GM21825 (cell line): ENCODE data around the gene PSMA6.

Experiments
- ATAC-seq: cut with Tn5 transposase; IDR thresholded peaks from one replicate; pipeline ENCODE4 v1.9.1; 2021; ENCODE audit warnings: mild to moderate bottlenecking, moderate library complexity; ENCODE audit not compliant: unreplicated experiment

The PSMA6 gene

DNA sequence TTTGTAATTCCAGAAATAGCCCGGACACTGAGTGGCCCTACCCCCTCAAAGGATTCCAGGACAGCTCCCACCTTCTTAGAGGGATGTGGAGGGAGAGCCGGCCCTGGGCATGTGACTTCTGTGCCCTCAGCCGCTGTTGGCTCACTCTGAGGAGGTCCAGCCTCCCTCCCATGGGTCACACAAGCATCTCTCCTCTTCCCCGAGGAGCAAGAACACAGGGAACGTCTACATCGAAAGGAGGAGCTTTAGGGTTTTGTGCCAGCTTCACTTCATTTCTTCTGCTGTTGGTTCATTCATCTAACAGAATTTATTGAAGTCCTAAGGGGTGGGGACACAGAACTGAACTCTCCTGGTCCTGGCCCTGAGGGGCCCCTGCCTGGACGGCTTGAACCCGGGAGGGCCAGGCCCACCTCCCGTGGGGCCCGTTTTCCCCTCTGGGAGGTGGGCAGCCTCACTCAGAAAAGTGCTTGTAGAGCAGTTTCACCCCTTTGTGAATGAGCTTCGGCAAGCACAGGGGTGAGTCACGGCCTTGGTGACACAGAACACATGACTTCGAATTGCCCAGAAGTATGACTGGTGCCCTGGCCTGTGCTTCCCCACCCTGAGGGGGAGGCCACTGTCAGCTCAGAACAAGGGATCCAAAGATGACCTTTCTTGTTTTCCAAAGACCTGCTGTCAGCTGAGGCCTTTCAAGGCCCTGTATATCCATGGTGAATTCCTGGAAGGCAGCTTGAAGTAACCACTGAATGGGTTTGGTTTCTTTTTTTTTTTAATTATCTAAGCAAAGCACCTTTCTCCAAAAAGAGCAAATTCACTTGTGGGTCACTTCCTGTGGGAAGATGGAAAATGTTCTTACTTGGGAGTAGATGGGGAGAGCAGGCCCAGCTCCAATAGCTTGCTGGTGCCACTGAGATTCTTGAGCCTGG, 73.2 kb downstream of the PSMA6 start:
- ATAC-seq, result no peak

DNA sequence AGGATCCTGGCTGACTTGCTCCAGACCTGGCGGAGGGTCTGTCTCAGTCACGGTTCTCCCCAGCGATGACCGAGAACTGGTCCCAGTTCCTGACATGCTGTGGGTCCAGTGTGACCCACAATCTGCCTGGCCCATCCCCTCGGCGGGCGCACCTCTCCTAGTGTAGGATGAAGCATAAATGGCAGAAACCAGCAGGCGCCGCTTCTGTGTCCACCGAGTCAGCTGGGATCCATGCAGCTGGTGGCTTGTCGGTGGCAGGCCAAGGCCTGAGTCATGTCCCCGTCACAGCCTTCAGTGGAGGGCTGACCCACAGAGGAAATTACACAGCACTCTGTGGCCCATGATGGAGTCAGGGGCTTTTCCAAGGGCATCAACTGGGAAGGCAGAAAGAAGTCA, 73.9 kb downstream of the PSMA6 start:
- no peak for ATAC-seq

DNA sequence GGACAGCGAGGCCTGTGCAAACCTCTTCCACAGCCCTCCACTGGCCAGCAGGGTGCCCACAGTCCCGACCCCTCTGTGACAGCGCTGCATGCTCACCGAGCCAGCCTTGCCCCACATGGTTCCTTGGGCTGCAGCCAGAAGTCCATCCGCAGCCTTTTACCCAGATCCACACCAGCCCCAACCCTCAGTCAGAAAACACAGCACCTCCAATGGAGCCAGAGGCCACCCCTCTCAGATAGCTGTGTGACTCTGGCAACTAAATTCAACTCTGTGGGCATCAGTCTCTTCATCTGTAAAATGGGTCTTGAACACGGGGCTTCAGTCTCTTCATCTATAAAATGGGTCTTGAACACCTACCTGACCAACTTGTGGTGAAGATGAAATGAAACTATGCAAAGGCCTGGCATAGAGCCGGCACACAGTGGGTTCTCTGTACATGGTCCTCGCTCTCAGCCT, 74.4 kb downstream of the PSMA6 start:
- no peak for ATAC-seq

DNA sequence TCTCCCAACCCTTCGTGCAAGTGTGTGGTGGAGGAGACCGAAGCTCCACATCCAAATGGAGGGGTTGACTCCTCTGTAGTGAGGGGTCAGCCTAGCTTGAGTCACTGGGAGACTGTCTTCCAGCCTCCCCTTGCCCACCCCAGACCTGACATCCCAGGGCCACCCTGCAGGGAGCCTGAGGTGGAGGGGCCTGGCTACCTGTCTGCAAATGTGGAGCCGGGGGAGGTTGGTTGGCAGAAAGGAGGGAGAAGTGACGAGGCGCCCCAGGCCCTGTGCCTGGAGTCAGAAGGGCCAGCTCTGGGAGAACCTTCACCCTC, 74.8 kb downstream of the PSMA6 start:
- no peak for ATAC-seq
